Right lobe of liver (tissue), 6 donors: ENCODE measurements around the gene PHETA2. TPM values are rescaled to one million over a fixed set of nuclear protein-coding genes. Genes with fewer than 3 reads are reported as not detected.

Experiments
- ATAC-seq, 4 donors: fragments of 200-7000 bp; cut with Tn5 transposase; one replicate each; pipeline ENCODE4 v1.9.1; 2020; ENCODE audit warnings: mild to moderate bottlenecking in 4 of 4, moderate library complexity in 4 of 4
- DNase-seq, 3 donors: peaks; one replicate each; pipeline ENCODE4 v3.0.0-alpha.2; 2020
- H3K27ac ChIP-seq, 3 donors: fragments of 200-600 bp; one replicate each; pipeline ENCODE4 v1.8.0; 2022
- H3K27me3 ChIP-seq, 2 donors: fragments of 200-600 bp; one replicate each; pipeline ENCODE4 v1.8.0; 2022
- H3K36me3 ChIP-seq, 4 donors: fragments of 200-600 bp; sonication (generic) in 1 of 4; one replicate each; pipeline versions ENCODE4 v1.5.1 to v1.8.0; 2017 to 2022; ENCODE audit warnings: control low read depth in 1 of 4
- H3K4me1 ChIP-seq, 4 donors: fragments of 200-600 bp; sonication (generic) in 1 of 4; one replicate each; pipeline versions ENCODE4 v1.5.1 to v1.8.0; 2017 to 2022; ENCODE audit warnings: control low read depth in 1 of 4
- H3K4me3 ChIP-seq, 3 donors: fragments of 200-600 bp; one replicate each; pipeline ENCODE4 v1.8.0; 2022
- H3K9me3 ChIP-seq, 4 donors: fragments of 200-600 bp; sonication (generic) in 1 of 4; one replicate each; pipeline versions ENCODE4 v1.5.1 to v1.8.0; 2017 to 2022; ENCODE audit warnings: control low read depth in 1 of 4
- CTCF ChIP-seq, 4 donors: fragments of 200-600 bp in 3 of 4; fragments of 450-650 bp in 1 of 4; IDR thresholded peaks; one replicate each; pipeline versions ENCODE4 v1.5.1 to v1.8.0; 2016 to 2022; ENCODE audit warnings: antibody characterized with exemption in 4 of 4, mild to moderate bottlenecking in 2 of 4
- POLR2A ChIP-seq: fragments of 450-650 bp; IDR thresholded peaks from one replicate; pipeline ENCODE4 v1.6.1; 2017; ENCODE audit warnings: antibody characterized with exemption, mild to moderate bottlenecking
- WGBS: methylation state at CpG from one replicate; pipeline ENCODE4 v1.1.6; 2018; ENCODE audit warnings: low coverage, low lambda C conversion rate; ENCODE audit not compliant: insufficient coverage; ENCODE audit errors: missing lambda C conversion rate; 5-methylcytosine and 5-hydroxymethylcytosine counted together
- intact Hi-C, 2 donors: fragments of 100-400 bp; cut with DNase I; formaldehyde crosslinking; loops; one replicate each; pipeline versions ENCODE4 v1.11.2 to v1.14.1; 2022
- total RNA-seq, 6 experiments: library from RNA; depleted of rRNA in 2 of 6; stranded (reverse); fragments of >200 nt in 2 of 6; fragmentation: NEBNext Ultra II Directional in 3 of 6; extraction: Animal tissue kit (Norgen Biotek cat#: 25700) in 3 of 6; gene quantifications; one replicate each; pipeline versions ENCODE4 v1.1.0 to v1.2.4, GENCODE V29; 2016 to 2023
- donor health status: DM: no; HTN: yes; CAD: no.
- donor health status: DM: no; HTN: no; CAD: no.
- donor health status: DM: no; HTN: no; CAD: no.
- donor health status: DM: no; HTN: yes; CAD: no.
- donor health status: DM: no; HTN: yes; CAD: no.

Gene PHETA2
- total RNA-seq, 6 experiments from 2014 or later, result 0.51 to 1.4 (median 0.97) TPM

DNA sequence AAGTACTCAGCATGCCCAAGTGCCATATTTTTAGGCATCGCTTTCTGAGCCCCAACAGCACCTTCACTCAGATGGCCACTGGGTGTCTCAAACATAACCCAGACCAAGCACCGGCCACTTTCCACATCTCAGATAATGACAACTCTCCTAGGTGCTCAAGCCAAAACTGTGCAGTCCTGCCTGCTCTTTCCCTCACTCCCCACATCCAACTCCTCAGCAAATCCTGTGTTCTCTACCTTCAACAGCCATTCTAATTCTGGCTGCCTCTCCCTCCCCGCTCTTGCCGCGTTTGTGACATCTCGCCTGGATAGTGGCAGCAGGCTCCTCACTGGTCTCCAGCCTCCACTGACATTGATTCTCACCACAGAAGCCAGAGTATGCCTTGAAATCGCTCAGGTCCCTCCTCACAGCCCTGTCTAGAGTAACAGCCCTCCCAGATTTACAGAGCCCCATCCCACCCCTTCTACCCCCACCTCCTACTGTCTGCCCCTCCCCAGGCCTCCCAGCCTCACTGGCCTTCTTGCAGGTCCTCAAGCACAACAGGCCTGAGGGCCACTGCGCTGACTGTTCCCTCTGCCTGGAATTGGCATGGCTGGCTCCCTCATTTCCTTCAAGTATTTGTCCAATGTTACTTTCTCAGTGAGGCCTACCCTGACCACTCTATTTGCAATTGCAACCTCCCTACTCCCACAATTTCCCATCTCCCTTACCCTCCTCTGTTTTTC lies 1.3 kb upstream of the PHETA2 start:
- peaks cover 0 to 4% (median 0%) of the 10 kb centered on the region in 4 donors for H3K36me3 ChIP-seq
- ATAC-seq (no peak), DNase-seq (peak in 1 of 3 donors; percentile 40)
- no peak overlapping the region for H3K4me3 ChIP-seq
- H3K4me1 ChIP-seq, result peaks cover 0 to 18% (median 0%) of the 10 kb centered on the region in 4 donors
- no peak for TF ChIP-seq CTCF (IDR thresholded peaks at IDR 0.05)
- TF ChIP-seq POLR2A, result no peak
- no peak overlapping the region for H3K27ac ChIP-seq
- WGBS, result 72% methylated on average over 6 of the region's 8 CpGs
- intact Hi-C loops, result no loop called here
- no peaks in the 10 kb centered on the region for H3K27me3 ChIP-seq
- no peaks in the 10 kb centered on the region for H3K9me3 ChIP-seq

- WGBS, result 68% methylated on average over 7 of the region's 14 CpGs
- intact Hi-C loops, result no loop called here
- Histone ChIP-seq H3K9me3 (no peaks in the 10 kb centered on the region), H3K27ac (peak overlapping the region; percentile 56 to 88 (median 73)), H3K4me1 (peaks cover 0 to 18% (median 0%) of the 10 kb centered on the region in 4 donors), H3K36me3 (no peaks in the 10 kb centered on the region), H3K27me3 (no peaks in the 10 kb centered on the region), H3K4me3 (peak overlapping the region; percentile 39 to 50 (median 49))
- no peak for DNase-seq
- TF ChIP-seq POLR2A, result no peak
- no peak for TF ChIP-seq CTCF (IDR thresholded peaks at IDR 0.05)
- no peak for ATAC-seq
Measured at GRCh38 chr22:42073621-42074041, 417 bp upstream of the PHETA2 start.

GRCh38 chr22:42074846-42075676 lies 1.0 kb downstream of the PHETA2 start:
- Histone ChIP-seq H3K36me3 (no peaks in the 10 kb centered on the region), H3K4me1 (peaks cover 0 to 17% (median 2%) of the 10 kb centered on the region in 4 donors), H3K9me3 (no peaks in the 10 kb centered on the region), H3K27me3 (no peaks in the 10 kb centered on the region), H3K4me3 (peak overlapping the region; percentile 39 to 50 (median 49)), H3K27ac (peak overlapping the region; percentile 56 to 88 (median 73))
- intact Hi-C loops, result no loop called here
- TF ChIP-seq POLR2A, result no peak
- TF ChIP-seq CTCF (IDR thresholded peaks at IDR 0.05), result no peak
- ATAC-seq (no peak), DNase-seq (no peak)
- WGBS, result 77% methylated on average over 9 of the region's 9 CpGs

DNA sequence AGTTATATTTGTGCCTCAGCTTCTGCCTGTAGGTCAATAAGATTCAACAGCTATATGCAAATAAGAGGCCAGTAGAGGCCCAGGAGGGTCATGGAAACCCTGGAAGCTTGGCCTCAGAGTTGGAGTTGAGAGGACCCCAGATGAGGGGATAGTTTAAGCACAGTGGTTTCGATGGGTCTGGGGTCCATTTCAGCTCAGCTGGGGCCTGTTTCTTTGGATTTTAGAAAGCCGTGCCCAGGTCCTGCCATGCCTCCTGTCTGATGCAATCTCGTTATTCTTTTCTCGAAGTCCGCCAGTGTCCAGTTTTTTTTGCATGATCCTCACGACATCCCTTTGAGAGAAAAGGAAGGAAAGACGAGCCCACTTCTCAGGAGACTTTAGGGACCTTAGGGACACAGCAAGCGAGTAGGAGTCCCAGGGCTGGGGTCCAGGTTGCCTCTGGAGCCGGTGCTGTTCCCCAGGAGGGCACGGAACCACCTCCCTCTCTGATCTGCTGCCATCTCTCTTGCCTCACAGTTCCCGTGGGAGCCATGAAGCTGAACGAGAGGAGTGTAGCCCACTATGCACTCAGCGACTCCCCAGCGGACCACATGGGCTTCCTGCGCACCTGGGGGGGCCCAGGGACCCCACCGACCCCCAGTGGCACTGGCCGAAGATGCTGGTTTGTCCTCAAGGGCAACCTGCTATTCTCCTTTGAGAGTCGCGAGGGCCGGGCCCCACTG lies 2.9 kb downstream of the PHETA2 start:
- Histone ChIP-seq H3K36me3 (no peaks in the 10 kb centered on the region), H3K27ac (no peak overlapping the region), H3K4me1 (peaks cover 0 to 18% (median 6%) of the 10 kb centered on the region in 4 donors), H3K9me3 (no peaks in the 10 kb centered on the region), H3K27me3 (no peaks in the 10 kb centered on the region), H3K4me3 (no peak overlapping the region)
- peak in 1 of 3 donors; percentile 26 for DNase-seq
- 96% methylated on average over 6 of the region's 20 CpGs for WGBS
- intact Hi-C loops, result no loop called here
- ATAC-seq, result no peak
- TF ChIP-seq CTCF (IDR thresholded peaks at IDR 0.05), result no peak
- no peak for TF ChIP-seq POLR2A
